IMR-90 (cell line): ENCODE data around the gene CAPRIN1. TPM values are rescaled to one million over a fixed set of nuclear protein-coding genes. Genes with fewer than 3 reads are reported as not detected.

Experiments used
- ATAC-seq: fragments of 200-7000 bp; cut with Tn5 transposase; 2 replicates; pipeline ENCODE4 v1.9.1; 2020; ENCODE audit warnings: low read depth, mild to moderate bottlenecking, moderate library complexity
- BruUV-seq: library from RNA; stranded (reverse); fragments of 400-500 nt; replicated peaks from 2 replicates; lab custom pipeline; 2021; lab: Mats Ljungman, UMichigan
- CTCF ChIA-PET: fragments of 300-600 bp; formaldehyde crosslinking; extraction: SDS; loops from one replicate; lab custom pipeline; 2021; ENCODE audit warnings: antibody characterized with exemption; lab: Yijun Ruan, JAX
- POLR2A ChIA-PET: fragments of 300-600 bp; sonication (Branson Sonifier 250); formaldehyde crosslinking; loops from one replicate; lab custom pipeline; 2022; ENCODE audit warnings: antibody characterized with exemption; ENCODE audit not compliant: unreplicated experiment; lab: Charles Lee
- DNase-seq: peaks from one replicate; pipeline ENCODE4 v3.0.0; 2013
- H2AFZ ChIP-seq: replicated peaks from 2 replicates; pipeline ENCODE3; 2013; ENCODE audit warnings: low read length, mild to moderate bottlenecking; ENCODE audit not compliant: poor library complexity
- H2AK5ac ChIP-seq: 2 replicates; pipeline ENCODE4 v1.6.1; 2013; ENCODE audit warnings: low read depth, low read length, inconsistent platforms
- H2AK9ac ChIP-seq: replicated peaks from 2 replicates; pipeline ENCODE3; 2013; ENCODE audit warnings: mild to moderate bottlenecking, low read depth, low read length, moderate library complexity; ENCODE audit not compliant: poor library complexity
- H2BK120ac ChIP-seq: 2 replicates; pipeline ENCODE4 v1.6.1; 2013; ENCODE audit warnings: low read depth, low read length, inconsistent platforms
- H2BK15ac ChIP-seq: 3 replicates; pipeline ENCODE4 v1.6.1; 2013; ENCODE audit warnings: low read depth, low read length, inconsistent platforms
- H2BK20ac ChIP-seq: 2 replicates; pipeline ENCODE4 v1.6.1; 2013; ENCODE audit warnings: low read depth, mild to moderate bottlenecking, inconsistent platforms, low read length, moderate library complexity
- H2BK5ac ChIP-seq: 2 replicates; pipeline ENCODE4 v1.6.1; 2013; ENCODE audit warnings: mild to moderate bottlenecking, low read depth, low read length, inconsistent platforms; ENCODE audit not compliant: poor library complexity, severe bottlenecking
- H3K14ac ChIP-seq: replicated peaks from 2 replicates; pipeline ENCODE4 v1.6.1; 2013; ENCODE audit warnings: low read depth, low read length, inconsistent platforms
- H3K18ac ChIP-seq: 2 replicates; pipeline ENCODE4 v1.6.1; 2013; ENCODE audit warnings: low read depth, low read length, control low read depth
- H3K23ac ChIP-seq: 2 replicates; pipeline ENCODE4 v1.6.1; 2013; ENCODE audit warnings: low read depth, low read length, inconsistent platforms
- H3K27ac ChIP-seq: 2 replicates; pipeline ENCODE4 v1.5.1; 2013; ENCODE audit warnings: mild to moderate bottlenecking, control low read depth, low read length; ENCODE audit not compliant: insufficient read depth
- H3K27me3 ChIP-seq: 2 replicates; pipeline ENCODE4 v1.6.1; 2013; ENCODE audit warnings: low read length; ENCODE audit not compliant: control insufficient read depth, insufficient read depth
- H3K36me3 ChIP-seq: 2 replicates; pipeline ENCODE4 v1.6.1; 2013; ENCODE audit warnings: low read length, mixed read lengths; ENCODE audit not compliant: control insufficient read depth, insufficient read depth
- H3K4ac ChIP-seq: 2 replicates; pipeline ENCODE4 v1.6.1; 2013; ENCODE audit warnings: low read depth, low read length, inconsistent platforms
- H3K4me1 ChIP-seq: 2 replicates; pipeline ENCODE4 v1.6.1; 2013; ENCODE audit warnings: low read length, mixed read lengths; ENCODE audit not compliant: control insufficient read depth, insufficient read depth
- H3K4me2 ChIP-seq: 2 replicates; pipeline ENCODE4 v1.6.1; 2013; ENCODE audit warnings: low read depth, mild to moderate bottlenecking, control low read depth, low read length, moderate library complexity
- H3K4me3 ChIP-seq: 2 replicates; pipeline ENCODE4 v1.5.1; 2013; ENCODE audit warnings: low read depth, mild to moderate bottlenecking, control low read depth, low read length, moderate library complexity; ENCODE audit not compliant: insufficient read depth
- H3K56ac ChIP-seq: 2 replicates; pipeline ENCODE4 v1.6.1; 2013; ENCODE audit warnings: low read length, inconsistent platforms; ENCODE audit not compliant: insufficient read depth; ENCODE audit errors: extremely low read depth
- H3K79me1 ChIP-seq, 2 experiments: 2 replicates each; pipeline ENCODE4 v1.6.1; 2013; ENCODE audit warnings: low read length in 2 of 2, inconsistent platforms in 1 of 2, low read depth in 1 of 2
- H3K9ac ChIP-seq: 2 replicates; pipeline ENCODE4 v1.6.1; 2013; ENCODE audit warnings: low read depth, low read length, control low read depth
- H3K9me1 ChIP-seq: 2 replicates; pipeline ENCODE4 v1.6.1; 2013; ENCODE audit warnings: low read length, inconsistent platforms; ENCODE audit not compliant: insufficient read depth
- H3K9me3 ChIP-seq: 2 replicates; pipeline ENCODE4 v1.6.1; 2013; ENCODE audit warnings: low read length; ENCODE audit not compliant: control insufficient read depth, insufficient read depth
- H4K20me1 ChIP-seq: 2 replicates; pipeline ENCODE4 v1.6.1; 2013; ENCODE audit warnings: low read length, inconsistent platforms; ENCODE audit not compliant: insufficient read depth
- H4K5ac ChIP-seq: 2 replicates; pipeline ENCODE4 v1.6.1; 2013; ENCODE audit warnings: mild to moderate bottlenecking, low read depth, low read length, control low read depth
- H4K8ac ChIP-seq, 2 experiments: 2 replicates each; pipeline ENCODE4 v1.6.1; 2013; ENCODE audit warnings: low read depth in 2 of 2, low read length in 2 of 2, control low read depth in 1 of 2, inconsistent platforms in 1 of 2
- H4K91ac ChIP-seq: 2 replicates; pipeline ENCODE4 v1.6.1; 2013; ENCODE audit warnings: low read depth, low read length, inconsistent platforms; ENCODE audit not compliant: insufficient read depth
- BHLHE40 ChIP-seq: fragments of 150-350 bp; IDR thresholded peaks from 2 replicates; pipeline ENCODE4 v1.6.1; 2016; ENCODE audit warnings: mild to moderate bottlenecking, low read depth, low read length
- CEBPB ChIP-seq: IDR thresholded peaks from 2 replicates; pipeline ENCODE4 v1.6.1; 2012; ENCODE audit warnings: low read depth, low read length, improper control_type of control experiment
- CHD1 ChIP-seq: IDR thresholded peaks from 2 replicates; pipeline ENCODE4 v1.6.1; 2012; ENCODE audit warnings: low read depth, low read length, improper control_type of control experiment
- CTCF ChIP-seq: conservative IDR thresholded peaks from 2 replicates; pipeline ENCODE4 v1.5.1; 2012; ENCODE audit warnings: mild to moderate bottlenecking, low read depth, low read length, improper control_type of control experiment
- FOS ChIP-seq: fragments of 150-350 bp; IDR thresholded peaks from 2 replicates; pipeline ENCODE4 v1.6.1; 2016; ENCODE audit warnings: low read depth, low read length
- MAFK ChIP-seq: IDR thresholded peaks from 2 replicates; pipeline ENCODE4 v1.6.1; 2012; ENCODE audit warnings: low read depth, low read length, improper control_type of control experiment
- MAZ ChIP-seq: IDR thresholded peaks from 2 replicates; pipeline ENCODE4 v1.6.1; 2012; ENCODE audit warnings: low read depth, mild to moderate bottlenecking, low read length, improper control_type of control experiment, moderate library complexity, borderline replicate concordance
- MXI1 ChIP-seq: IDR thresholded peaks from 2 replicates; pipeline ENCODE4 v1.6.1; 2012; ENCODE audit warnings: low read depth, mild to moderate bottlenecking, low read length, moderate library complexity, borderline replicate concordance
- NFE2L2 ChIP-seq: fragments of 150-350 bp; IDR thresholded peaks from 2 replicates; pipeline ENCODE4 v1.6.1; 2016; ENCODE audit warnings: low read depth, mild to moderate bottlenecking, low read length
- POLR2A ChIP-seq: IDR thresholded peaks from 2 replicates; pipeline ENCODE4 v1.6.1; 2012; ENCODE audit warnings: mild to moderate bottlenecking, low read depth, low read length
- RAD21 ChIP-seq: IDR thresholded peaks from 2 replicates; pipeline ENCODE4 v1.6.1; 2012; ENCODE audit warnings: low read length, improper control_type of control experiment
- RCOR1 ChIP-seq: IDR thresholded peaks from 2 replicates; pipeline ENCODE4 v1.6.1; 2012; ENCODE audit warnings: mild to moderate bottlenecking, low read length, improper control_type of control experiment; ENCODE audit not compliant: insufficient replicate concordance
- RFX5 ChIP-seq: IDR thresholded peaks from 2 replicates; pipeline ENCODE4 v1.8.0; 2012; ENCODE audit warnings: low read depth, mild to moderate bottlenecking, low read length, moderate library complexity
- SMC3 ChIP-seq: fragments of 150-350 bp; IDR thresholded peaks from 2 replicates; pipeline ENCODE4 v1.6.1; 2016; ENCODE audit warnings: low read depth, mild to moderate bottlenecking, antibody characterized with exemption, low read length, moderate library complexity
- WGBS, 2 experiments: methylation state at CpG; one replicate each; pipeline versions ENCODE4 v1.1.5 to v1.1.7; 2013; ENCODE audit warnings: missing lambda C conversion rate in 2 of 2; ENCODE audit not compliant: insufficient read length in 1 of 2; ENCODE audit errors: extremely low coverage in 2 of 2; 5-methylcytosine and 5-hydroxymethylcytosine counted together
- dilution Hi-C: fragments of 300-500 bp; cut with HindIII; formaldehyde crosslinking; loops from one replicate; pipeline ENCODE4 v1.14.3; 2018; ENCODE audit warnings: low sequenced_read_pairs; ENCODE audit not compliant: unreplicated experiment
- in situ Hi-C: fragments of 300-500 bp; cut with MboI; formaldehyde crosslinking; loops from 3 replicates; pipeline ENCODE4 v1.14.3; 2019; ENCODE audit warnings: low sequenced_read_pairs, inconsistent platforms, mixed read lengths
- intact Hi-C: fragments of 100-400 bp; cut with micrococcal nuclease; formaldehyde crosslinking; loops from 2 replicates; pipeline ENCODE4 v1.10.0; 2022
- polyA plus RNA-seq, 3 experiments: library from polyadenylated mRNA; depleted of rRNA; stranded (reverse); fragments of >200 nt; gene quantifications; 2 replicates each; pipeline ENCODE4 v1.2.3, GENCODE V29; 2012; ENCODE audit warnings: low replicate concordance in 1 of 3
- total RNA-seq: library from RNA; depleted of rRNA; stranded (reverse); fragments of >200 nt; gene quantifications from 2 replicates; pipeline ENCODE4 v1.2.3, GENCODE V29; 2012
- TF ChIP-seq, protein P1 (sequence below): fragments of 150-350 bp; IDR thresholded peaks from 2 replicates; pipeline ENCODE4 v1.6.1; 2017; ENCODE audit warnings: mild to moderate bottlenecking, antibody characterized with exemption, low read length, low read depth
- TF ChIP-seq, protein P2 (sequence below): fragments of 150-350 bp; IDR thresholded peaks from 2 replicates; pipeline ENCODE4 v1.6.1; 2016; ENCODE audit warnings: low read depth, mild to moderate bottlenecking, low read length, moderate library complexity, borderline replicate concordance

The CAPRIN1 gene
- total and polyA plus RNA-seq, 2 of the 4 experiments (the other 2 are of a cell fraction), result 127 to 253 TPM

GRCh38 chr11:34140149-34140548 lies 88.6 kb downstream of the CAPRIN1 start:
- CTCF ChIA-PET, result interaction anchor here (0.8 kb wide), 1 partner anchor 148 kb away, joined by 3 read pairs; no protein-coding TSS in a partner anchor
- Histone ChIP-seq H2AFZ (no peak overlapping the region), H4K20me1 (no peaks in the 10 kb centered on the region; the same call in 1 of the 2 replicates), H3K4me3 (no peak overlapping the region), H2BK15ac (no peak overlapping the region), H3K27me3 (no peaks in the 10 kb centered on the region), H2BK120ac (no peak overlapping the region), H3K14ac (no peak overlapping the region), H2AK5ac (no peak overlapping the region), H3K9me3 (no peaks in the 10 kb centered on the region), H3K79me1 (0 out of 4 replicates have a peak, but pooled peaks cover 4 to 8% of the 10 kb centered on the region in 2 experiments), H3K18ac (no peak overlapping the region), H3K56ac (no peak overlapping the region), H2BK20ac (no peak overlapping the region), H3K27ac (no peak overlapping the region), H3K36me3 (peaks cover 77% of the 10 kb centered on the region), H2BK5ac (no peak overlapping the region), H3K23ac (no peak overlapping the region), H3K4me1 (no peaks in the 10 kb centered on the region), H4K91ac (no peak overlapping the region), H4K5ac (no peak overlapping the region), H2AK9ac (no peak overlapping the region), H3K9me1 (peaks cover 4% of the 10 kb centered on the region), H3K4ac (no peak overlapping the region), H3K9ac (no peak overlapping the region), H4K8ac (no peak overlapping the region), H3K4me2 (no peak overlapping the region)
- POLR2A ChIA-PET, result no interaction called here
- intact Hi-C loops, result no loop called here
- WGBS, 2 experiments, result 100% methylated on average over 3 of the region's 11 CpGs; no CpG with 5 or more reads in 1 of the 2 experiments
- in situ Hi-C loops, result no loop called here
- dilution Hi-C loops, result no loop called here
- TF ChIP-seq RFX5, result no peak
- no peak for TF ChIP-seq RCOR1
- TF ChIP-seq, protein P1, sequence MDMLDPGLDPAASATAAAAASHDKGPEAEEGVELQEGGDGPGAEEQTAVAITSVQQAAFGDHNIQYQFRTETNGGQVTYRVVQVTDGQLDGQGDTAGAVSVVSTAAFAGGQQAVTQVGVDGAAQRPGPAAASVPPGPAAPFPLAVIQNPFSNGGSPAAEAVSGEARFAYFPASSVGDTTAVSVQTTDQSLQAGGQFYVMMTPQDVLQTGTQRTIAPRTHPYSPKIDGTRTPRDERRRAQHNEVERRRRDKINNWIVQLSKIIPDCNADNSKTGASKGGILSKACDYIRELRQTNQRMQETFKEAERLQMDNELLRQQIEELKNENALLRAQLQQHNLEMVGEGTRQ, result no peak
- no peak for TF ChIP-seq FOS
- no peak for TF ChIP-seq MAZ
- no peak for TF ChIP-seq MXI1
- no peak for TF ChIP-seq RAD21
- no peak for TF ChIP-seq BHLHE40
- TF ChIP-seq, protein P2, sequence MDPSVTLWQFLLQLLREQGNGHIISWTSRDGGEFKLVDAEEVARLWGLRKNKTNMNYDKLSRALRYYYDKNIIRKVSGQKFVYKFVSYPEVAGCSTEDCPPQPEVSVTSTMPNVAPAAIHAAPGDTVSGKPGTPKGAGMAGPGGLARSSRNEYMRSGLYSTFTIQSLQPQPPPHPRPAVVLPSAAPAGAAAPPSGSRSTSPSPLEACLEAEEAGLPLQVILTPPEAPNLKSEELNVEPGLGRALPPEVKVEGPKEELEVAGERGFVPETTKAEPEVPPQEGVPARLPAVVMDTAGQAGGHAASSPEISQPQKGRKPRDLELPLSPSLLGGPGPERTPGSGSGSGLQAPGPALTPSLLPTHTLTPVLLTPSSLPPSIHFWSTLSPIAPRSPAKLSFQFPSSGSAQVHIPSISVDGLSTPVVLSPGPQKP, result no peak
- no peak for TF ChIP-seq CHD1
- no peak for TF ChIP-seq CEBPB
- TF ChIP-seq MAFK, result no peak
- TF ChIP-seq SMC3, result no peak
- TF ChIP-seq POLR2A, result no peak
- no peak for TF ChIP-seq NFE2L2
- no peak for TF ChIP-seq CTCF
- BruUV-seq, result no TSS peak
- ATAC-seq (no peak), DNase-seq (no peak)
